H9 (cell line): ENCODE measurements around the gene THSD4. TPM values are rescaled to one million over a fixed set of nuclear protein-coding genes. Genes with fewer than 3 reads are reported as not detected.

Experiments used
- DNase-seq: peaks from one replicate; pipeline ENCODE4 v3.0.0-alpha.2; 2017
- H2AFZ ChIP-seq: one replicate; pipeline ENCODE4 v1.6.1; 2013; ENCODE audit warnings: mild to moderate bottlenecking, low read length, control low read depth, moderate library complexity
- H2AK5ac ChIP-seq: 2 replicates; pipeline ENCODE4 v1.6.1; 2013; ENCODE audit warnings: low read length, control low read depth, mixed read lengths; ENCODE audit not compliant: insufficient read length
- H2BK120ac ChIP-seq: one replicate; pipeline ENCODE4 v1.6.1; 2013; ENCODE audit warnings: low read depth, mild to moderate bottlenecking, low read length, control low read depth, inconsistent platforms; ENCODE audit not compliant: poor library complexity, severe bottlenecking
- H2BK12ac ChIP-seq: 2 replicates; pipeline ENCODE4 v1.6.1; 2013; ENCODE audit warnings: low read length, control low read depth, mixed read lengths, low read depth; ENCODE audit not compliant: insufficient read length
- H2BK15ac ChIP-seq: 2 replicates; pipeline ENCODE4 v1.6.1; 2013; ENCODE audit warnings: low read depth, low read length, control low read depth
- H2BK20ac ChIP-seq: one replicate; pipeline ENCODE4 v1.6.1; 2013; ENCODE audit warnings: low read depth, mild to moderate bottlenecking, low read length, control low read depth, inconsistent platforms; ENCODE audit not compliant: poor library complexity, severe bottlenecking
- H2BK5ac ChIP-seq: 2 replicates; pipeline ENCODE4 v1.6.1; 2013; ENCODE audit warnings: low read length, control low read depth, mixed read lengths; ENCODE audit not compliant: insufficient read length
- H3K14ac ChIP-seq: 2 replicates; pipeline ENCODE4 v1.6.1; 2013; ENCODE audit warnings: low read length, control low read depth; ENCODE audit not compliant: insufficient read depth
- H3K18ac ChIP-seq: 2 replicates; pipeline ENCODE4 v1.6.1; 2013; ENCODE audit warnings: low read depth, mild to moderate bottlenecking, mixed read lengths, low read length, control low read depth; ENCODE audit not compliant: insufficient read length
- H3K23ac ChIP-seq: 2 replicates; pipeline ENCODE4 v1.6.1; 2013; ENCODE audit warnings: low read length, control low read depth, mixed read lengths, low read depth; ENCODE audit not compliant: insufficient read length
- H3K23me2 ChIP-seq: 2 replicates; pipeline ENCODE4 v1.6.1; 2013; ENCODE audit warnings: low read depth, mild to moderate bottlenecking, mixed read lengths, low read length, control low read depth; ENCODE audit not compliant: insufficient read length, poor library complexity, severe bottlenecking
- H3K27ac ChIP-seq: 2 replicates; pipeline ENCODE4 v1.5.1; 2013; ENCODE audit warnings: low read length, control low read depth, mixed read lengths, low read depth; ENCODE audit not compliant: insufficient read length
- H3K27me3 ChIP-seq: 2 replicates; pipeline ENCODE4 v1.6.1; 2013; ENCODE audit warnings: low read length, control low read depth, inconsistent platforms; ENCODE audit not compliant: insufficient read depth
- H3K4ac ChIP-seq: 2 replicates; pipeline ENCODE4 v1.6.1; 2013; ENCODE audit warnings: low read depth, mild to moderate bottlenecking, control low read depth, inconsistent platforms, low read length, moderate library complexity
- H3K4me1 ChIP-seq: 2 replicates; pipeline ENCODE4 v1.6.1; 2013; ENCODE audit warnings: low read length, control low read depth, inconsistent platforms; ENCODE audit not compliant: insufficient read depth
- H3K4me2 ChIP-seq: 2 replicates; pipeline ENCODE4 v1.6.1; 2013; ENCODE audit warnings: low read length, control low read depth, mixed read lengths; ENCODE audit not compliant: insufficient read length, insufficient read depth
- H3K56ac ChIP-seq: 2 replicates; pipeline ENCODE4 v1.6.1; 2013; ENCODE audit warnings: low read depth, mild to moderate bottlenecking, mixed read lengths, low read length, control low read depth; ENCODE audit not compliant: insufficient read length
- H3K79me1 ChIP-seq: 2 replicates; pipeline ENCODE4 v1.6.1; 2013; ENCODE audit warnings: low read depth, mild to moderate bottlenecking, moderate library complexity, low read length, control low read depth, inconsistent platforms; ENCODE audit not compliant: insufficient read depth, poor library complexity, severe bottlenecking
- H3K79me2 ChIP-seq: 2 replicates; pipeline ENCODE4 v1.6.1; 2013; ENCODE audit warnings: low read length, control low read depth, inconsistent platforms; ENCODE audit not compliant: insufficient read depth
- H3K9ac ChIP-seq: 2 replicates; pipeline ENCODE4 v1.6.1; 2013; ENCODE audit warnings: low read length, control low read depth, mixed read lengths; ENCODE audit not compliant: insufficient read length; ENCODE audit errors: extremely low read depth
- H3K9me3 ChIP-seq: one replicate; pipeline ENCODE4 v1.6.1; 2013; ENCODE audit warnings: low read depth, low read length, inconsistent platforms; ENCODE audit not compliant: control insufficient read depth
- H3T11ph ChIP-seq: one replicate; pipeline ENCODE4 v1.6.1; 2013; ENCODE audit warnings: mild to moderate bottlenecking, low read length, control low read depth, inconsistent platforms
- H4K20me1 ChIP-seq: one replicate; pipeline ENCODE4 v1.6.1; 2013; ENCODE audit not compliant: control insufficient read depth, insufficient read length, insufficient read depth
- H4K5ac ChIP-seq: 2 replicates; pipeline ENCODE4 v1.6.1; 2013; ENCODE audit warnings: low read depth, mild to moderate bottlenecking, mixed read lengths, low read length, control low read depth; ENCODE audit not compliant: insufficient read length
- H4K8ac ChIP-seq: replicated peaks from 2 replicates; pipeline ENCODE4 v1.6.1; 2013; ENCODE audit warnings: low read length, control low read depth, mixed read lengths, low read depth; ENCODE audit not compliant: insufficient read length
- H4K91ac ChIP-seq: 2 replicates; pipeline ENCODE4 v1.6.1; 2013; ENCODE audit warnings: low read depth, mild to moderate bottlenecking, moderate library complexity, mixed read lengths, low read length, control low read depth; ENCODE audit not compliant: insufficient read length
- H3K27ac Mint-ChIP-seq, 3 experiments: 2 replicates in 2 of 3; 3 replicates in 1 of 3; pipeline ENCODE4 v1.8.0; 2020 to 2021; ENCODE audit warnings: mixed read lengths in 3 of 3, mild to moderate bottlenecking in 1 of 3, moderate library complexity in 1 of 3
- H3K27me3 Mint-ChIP-seq: 2 replicates; pipeline ENCODE4 v1.8.0; 2021; ENCODE audit warnings: low read depth, mild to moderate bottlenecking, moderate library complexity, mixed read lengths
- H3K36me3 Mint-ChIP-seq, 3 experiments: 2 replicates in 2 of 3; 3 replicates in 1 of 3; pipeline ENCODE4 v1.8.0; 2020 to 2021; ENCODE audit warnings: low read depth in 3 of 3, mixed read lengths in 3 of 3; ENCODE audit not compliant: insufficient read depth in 1 of 3
- H3K4me1 Mint-ChIP-seq, 2 experiments: 2 replicates each; pipeline ENCODE4 v1.8.0; 2020; ENCODE audit warnings: mixed read lengths in 2 of 2
- H3K4me3 Mint-ChIP-seq, 2 experiments: 2 replicates in 1 of 2; 3 replicates in 1 of 2; pipeline ENCODE4 v1.8.0; 2020 to 2021; ENCODE audit warnings: mild to moderate bottlenecking in 2 of 2, mixed read lengths in 2 of 2, moderate library complexity in 1 of 2
- H3K9me3 Mint-ChIP-seq, 2 experiments: 2 replicates in 1 of 2; 3 replicates in 1 of 2; pipeline ENCODE4 v1.8.0; 2020; ENCODE audit warnings: mild to moderate bottlenecking in 2 of 2, mixed read lengths in 2 of 2, moderate library complexity in 1 of 2
- WGBS: extraction: QIAGEN DNeasy Blood & Tissue Kit; methylation state at CpG from one replicate; pipeline ENCODE4 v1.1.7; 2013; ENCODE audit warnings: missing lambda C conversion rate, low lambda C conversion rate, mixed read lengths; ENCODE audit not compliant: insufficient read length; ENCODE audit errors: extremely low coverage; 5-methylcytosine and 5-hydroxymethylcytosine counted together
- total RNA-seq: library from RNA; stranded (reverse); gene quantifications from 2 replicates; pipeline ENCODE4 v1.2.1, GENCODE V29; 2021
- TF ChIP-seq, protein P1 (sequence below): fragments of 200-600 bp; sonication (generic); conservative IDR thresholded peaks from 3 replicates; pipeline ENCODE4 v1.8.0; 2021; ENCODE audit warnings: antibody characterized with exemption, mild to moderate bottlenecking

THSD4 gene
- total RNA-seq, 1 experiment from 2014 or later = 5.5 TPM

DNA sequence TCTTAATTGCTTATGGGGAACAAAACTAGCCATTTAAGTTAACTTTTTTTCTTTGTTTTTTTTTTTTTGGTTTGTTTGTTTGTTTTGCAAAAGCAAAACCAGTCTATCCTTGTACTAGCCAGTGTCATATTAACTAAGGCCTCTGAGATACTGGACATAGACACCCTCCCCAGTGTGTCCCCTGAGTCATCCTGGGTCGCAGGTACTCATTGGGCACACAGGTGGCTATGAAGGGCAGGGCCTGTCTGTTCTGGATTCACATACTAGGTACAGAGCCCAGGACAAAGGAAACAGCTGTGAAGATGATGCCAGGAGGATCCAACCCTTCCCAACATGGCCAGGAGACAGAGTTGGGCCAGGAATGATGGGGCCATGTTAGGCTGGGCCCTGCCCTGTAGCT lies 318.1 kb downstream of the THSD4 start:
- no peak overlapping the region for H3K18ac ChIP-seq
- no peak overlapping the region for H3K23ac ChIP-seq
- Mint-ChIP-seq H3K9me3 (no peaks in the 10 kb centered on the region), H3K4me1 (peaks cover 30 to 33% of the 10 kb centered on the region in 2 experiments), H3K27me3 (peaks cover 3% of the 10 kb centered on the region), H3K27ac (peak overlapping the region in 1 of 3 experiments; percentile 42; a peak in 3 of 7 replicates), H3K4me3 (no peak overlapping the region), H3K36me3 (peaks cover 0 to 3% (median 3%) of the 10 kb centered on the region in 3 experiments; a peak in 2 of 7 replicates)
- no peak overlapping the region for H3T11ph ChIP-seq
- H2BK120ac ChIP-seq = no peak overlapping the region
- H2BK12ac ChIP-seq = no peak overlapping the region
- no peaks in the 10 kb centered on the region for H3K9me3 ChIP-seq
- peaks cover 2% of the 10 kb centered on the region; the same call in 1 of the 2 replicates for H3K4me1 ChIP-seq
- no peak overlapping the region for H2BK15ac ChIP-seq
- H2BK20ac ChIP-seq = no peak overlapping the region
- no peak overlapping the region for H3K4me2 ChIP-seq
- H2AK5ac ChIP-seq = no peak overlapping the region
- no peaks in the 10 kb centered on the region for H3K27me3 ChIP-seq
- no peaks in the 10 kb centered on the region for H3K79me1 ChIP-seq
- no peak overlapping the region for H2BK5ac ChIP-seq
- no peak overlapping the region for H4K5ac ChIP-seq
- no peaks in the 10 kb centered on the region for H3K23me2 ChIP-seq
- no peak overlapping the region for H3K9ac ChIP-seq
- H4K20me1 ChIP-seq = no peaks in the 10 kb centered on the region
- no peak overlapping the region for H4K91ac ChIP-seq
- TF ChIP-seq, protein P1, sequence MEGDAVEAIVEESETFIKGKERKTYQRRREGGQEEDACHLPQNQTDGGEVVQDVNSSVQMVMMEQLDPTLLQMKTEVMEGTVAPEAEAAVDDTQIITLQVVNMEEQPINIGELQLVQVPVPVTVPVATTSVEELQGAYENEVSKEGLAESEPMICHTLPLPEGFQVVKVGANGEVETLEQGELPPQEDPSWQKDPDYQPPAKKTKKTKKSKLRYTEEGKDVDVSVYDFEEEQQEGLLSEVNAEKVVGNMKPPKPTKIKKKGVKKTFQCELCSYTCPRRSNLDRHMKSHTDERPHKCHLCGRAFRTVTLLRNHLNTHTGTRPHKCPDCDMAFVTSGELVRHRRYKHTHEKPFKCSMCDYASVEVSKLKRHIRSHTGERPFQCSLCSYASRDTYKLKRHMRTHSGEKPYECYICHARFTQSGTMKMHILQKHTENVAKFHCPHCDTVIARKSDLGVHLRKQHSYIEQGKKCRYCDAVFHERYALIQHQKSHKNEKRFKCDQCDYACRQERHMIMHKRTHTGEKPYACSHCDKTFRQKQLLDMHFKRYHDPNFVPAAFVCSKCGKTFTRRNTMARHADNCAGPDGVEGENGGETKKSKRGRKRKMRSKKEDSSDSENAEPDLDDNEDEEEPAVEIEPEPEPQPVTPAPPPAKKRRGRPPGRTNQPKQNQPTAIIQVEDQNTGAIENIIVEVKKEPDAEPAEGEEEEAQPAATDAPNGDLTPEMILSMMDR = no peak
- H3K56ac ChIP-seq = no peak overlapping the region
- H2AFZ ChIP-seq = no peak overlapping the region
- DNase-seq = no peak
- no peak overlapping the region for H3K4ac ChIP-seq
- no peaks in the 10 kb centered on the region for H3K79me2 ChIP-seq
- H3K27ac ChIP-seq = no peak overlapping the region
- no peak overlapping the region for H4K8ac ChIP-seq
- no peak overlapping the region; the same call in 1 of the 2 replicates for H3K14ac ChIP-seq
- no CpG with 5 or more reads among the region's 1 CpG for WGBS
